HG03045 (cell line): ENCODE results near the gene MAP4K2.

Experiments used
- ATAC-seq: cut with Tn5 transposase; IDR thresholded peaks from one replicate; pipeline ENCODE4 v1.9.1; 2021; ENCODE audit warnings: mild to moderate bottlenecking, moderate library complexity; ENCODE audit not compliant: unreplicated experiment

Gene MAP4K2

GRCh38 chr11:64742889-64743590 lies 60.0 kb downstream of the MAP4K2 start:
- ATAC-seq, result no peak

GRCh38 chr11:64742087-64742888 lies 60.7 kb downstream of the MAP4K2 start:
- no peak for ATAC-seq

- ATAC-seq, result no peak
Measured at GRCh38 chr11:64741375-64742086, 61.5 kb downstream of the MAP4K2 start.

GRCh38 chr11:64739871-64740270 lies 63.1 kb downstream of the MAP4K2 start:
- no peak for ATAC-seq

GRCh38 chr11:64736654-64737053 lies 66.4 kb downstream of the MAP4K2 start:
- no peak for ATAC-seq

GRCh38 chr11:64735725-64736259 lies 67.2 kb downstream of the MAP4K2 start:
- ATAC-seq, result no peak
